ENCODE data around the gene SORL1.

Gene SORL1

GRCh38 chr11:121667836-121668235 lies 215.7 kb downstream of the SORL1 start:
- H3K79me2 ChIP-seq (ENCODE audit: insufficient read depth, low read length) = no peaks in the 10 kb centered on the region
- no peak for TF ChIP-seq EZH2phosphoT487 (IDR thresholded peaks at IDR 0.05; ENCODE audit: borderline replicate concordance)
- TF ChIP-seq, protein P1, sequence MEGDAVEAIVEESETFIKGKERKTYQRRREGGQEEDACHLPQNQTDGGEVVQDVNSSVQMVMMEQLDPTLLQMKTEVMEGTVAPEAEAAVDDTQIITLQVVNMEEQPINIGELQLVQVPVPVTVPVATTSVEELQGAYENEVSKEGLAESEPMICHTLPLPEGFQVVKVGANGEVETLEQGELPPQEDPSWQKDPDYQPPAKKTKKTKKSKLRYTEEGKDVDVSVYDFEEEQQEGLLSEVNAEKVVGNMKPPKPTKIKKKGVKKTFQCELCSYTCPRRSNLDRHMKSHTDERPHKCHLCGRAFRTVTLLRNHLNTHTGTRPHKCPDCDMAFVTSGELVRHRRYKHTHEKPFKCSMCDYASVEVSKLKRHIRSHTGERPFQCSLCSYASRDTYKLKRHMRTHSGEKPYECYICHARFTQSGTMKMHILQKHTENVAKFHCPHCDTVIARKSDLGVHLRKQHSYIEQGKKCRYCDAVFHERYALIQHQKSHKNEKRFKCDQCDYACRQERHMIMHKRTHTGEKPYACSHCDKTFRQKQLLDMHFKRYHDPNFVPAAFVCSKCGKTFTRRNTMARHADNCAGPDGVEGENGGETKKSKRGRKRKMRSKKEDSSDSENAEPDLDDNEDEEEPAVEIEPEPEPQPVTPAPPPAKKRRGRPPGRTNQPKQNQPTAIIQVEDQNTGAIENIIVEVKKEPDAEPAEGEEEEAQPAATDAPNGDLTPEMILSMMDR (conservative IDR thresholded peaks at IDR 0.05; ENCODE audit: low read length) = no peak

GRCh38 chr11:121669422-121669821 lies 217.3 kb downstream of the SORL1 start:
- Histone ChIP-seq H3K4me2 (ENCODE audit: low read depth, low read length, poor library complexity, severe bottlenecking) (no peak overlapping the region), H4K20me1 (ENCODE audit: insufficient read depth, low read length, poor library complexity, severe bottlenecking) (no peaks in the 10 kb centered on the region), H3K9me2 (replicated peaks; ENCODE audit: low read depth, low read length) (no peaks in the 10 kb centered on the region), H2AFZ (ENCODE audit: low read length) (no peak overlapping the region), H3K9ac (ENCODE audit: low read depth, low read length, poor library complexity, severe bottlenecking) (no peak overlapping the region), H3F3A (ENCODE audit: low read depth) (no peaks in the 10 kb centered on the region), H3K4me3 (ENCODE audit: low read length, poor library complexity, severe bottlenecking) (no peak overlapping the region), H3K9me3 (ENCODE audit: insufficient read depth, low read depth, low read length) (no peaks in the 10 kb centered on the region), H3K79me2 (ENCODE audit: insufficient read depth, low read length) (no peaks in the 10 kb centered on the region), H3K27me3 (ENCODE audit: insufficient read depth, low read length, poor library complexity, severe bottlenecking) (no peaks in the 10 kb centered on the region), H3K36me3 (ENCODE audit: insufficient read depth, low read length) (no peaks in the 10 kb centered on the region), H3K4me1 (ENCODE audit: insufficient read depth, low read length, poor library complexity, severe bottlenecking) (no peaks in the 10 kb centered on the region)
- no peak for TF ChIP-seq EZH2phosphoT487 (IDR thresholded peaks at IDR 0.05; ENCODE audit: borderline replicate concordance)
- TF ChIP-seq, protein P1 (conservative IDR thresholded peaks at IDR 0.05; ENCODE audit: low read length) = no peak

More at GRCh38 chr11:121667836-121668235, 215.7 kb downstream of the SORL1 start:
- Histone ChIP-seq H2AFZ (ENCODE audit: low read length) (no peak overlapping the region), H3K4me2 (ENCODE audit: low read depth, low read length, poor library complexity, severe bottlenecking) (no peak overlapping the region), H3K9me2 (replicated peaks; ENCODE audit: low read depth, low read length) (no peaks in the 10 kb centered on the region), H3K4me1 (ENCODE audit: insufficient read depth, low read length, poor library complexity, severe bottlenecking) (no peaks in the 10 kb centered on the region), H3F3A (ENCODE audit: low read depth) (no peaks in the 10 kb centered on the region), H4K20me1 (ENCODE audit: insufficient read depth, low read length, poor library complexity, severe bottlenecking) (no peaks in the 10 kb centered on the region), H3K36me3 (ENCODE audit: insufficient read depth, low read length) (no peaks in the 10 kb centered on the region), H3K27me3 (ENCODE audit: insufficient read depth, low read length, poor library complexity, severe bottlenecking) (no peaks in the 10 kb centered on the region), H3K9me3 (ENCODE audit: insufficient read depth, low read depth, low read length) (no peaks in the 10 kb centered on the region), H3K4me3 (ENCODE audit: low read length, poor library complexity, severe bottlenecking) (no peak overlapping the region), H3K9ac (ENCODE audit: low read depth, low read length, poor library complexity, severe bottlenecking) (no peak overlapping the region)

- TF ChIP-seq, protein P1 (conservative IDR thresholded peaks at IDR 0.05; ENCODE audit: low read length) = no peak
- TF ChIP-seq EZH2phosphoT487 (IDR thresholded peaks at IDR 0.05; ENCODE audit: borderline replicate concordance) = no peak
- Histone ChIP-seq H3K36me3 (ENCODE audit: insufficient read depth, low read length) (no peaks in the 10 kb centered on the region), H3K27me3 (ENCODE audit: insufficient read depth, low read length, poor library complexity, severe bottlenecking) (no peaks in the 10 kb centered on the region), H3K4me1 (ENCODE audit: insufficient read depth, low read length, poor library complexity, severe bottlenecking) (no peaks in the 10 kb centered on the region), H4K20me1 (ENCODE audit: insufficient read depth, low read length, poor library complexity, severe bottlenecking) (no peaks in the 10 kb centered on the region), H2AFZ (ENCODE audit: low read length) (no peak overlapping the region), H3K9me2 (replicated peaks; ENCODE audit: low read depth, low read length) (no peaks in the 10 kb centered on the region), H3K4me2 (ENCODE audit: low read depth, low read length, poor library complexity, severe bottlenecking) (no peak overlapping the region), H3K9me3 (ENCODE audit: insufficient read depth, low read depth, low read length) (no peaks in the 10 kb centered on the region), H3K9ac (ENCODE audit: low read depth, low read length, poor library complexity, severe bottlenecking) (no peak overlapping the region), H3F3A (ENCODE audit: low read depth) (no peaks in the 10 kb centered on the region), H3K79me2 (ENCODE audit: insufficient read depth, low read length) (no peaks in the 10 kb centered on the region), H3K4me3 (ENCODE audit: low read length, poor library complexity, severe bottlenecking) (no peak overlapping the region)
Observed at GRCh38 chr11:121670266-121670665, 218.2 kb downstream of the SORL1 start.

Measured in Loucy (cell line).